ENCODE measurements around the gene TARS3. TPM values are rescaled to one million over a fixed set of nuclear protein-coding genes. Genes with fewer than 3 reads are reported as not detected.
"Not testable (repeated sequence)": the region's sequence is repeated elsewhere in the genome, so short reads cannot be mapped to it uniquely, and the experiment has no call there.

Gene TARS3
- total RNA-seq, 1 experiment from 2014 or later = 4.6 TPM

- no peaks in the 10 kb centered on the region for H4K20me1 ChIP-seq (ENCODE audit: insufficient read depth)
- no peaks in the 10 kb centered on the region for H3K27me3 ChIP-seq (ENCODE audit: insufficient read depth, low read depth)
- BruUV-seq (replicated peaks) = no TSS peak
- no peaks in the 10 kb centered on the region for H3K36me3 ChIP-seq (ENCODE audit: low read depth)
- peaks cover 17% of the 10 kb centered on the region; the same call in 1 of the 2 replicates for H3F3A ChIP-seq (ENCODE audit: insufficient read depth, low read depth)
- peaks cover 18% of the 10 kb centered on the region for H3K4me1 ChIP-seq (replicated peaks; ENCODE audit: insufficient read depth)
- H2AFZ ChIP-seq = no peak overlapping the region
- no peaks in the 10 kb centered on the region for H3K9me3 ChIP-seq (ENCODE audit: insufficient read depth, low read depth)
- no peak for DNase-seq
- POLR2A ChIA-PET (ENCODE audit: unreplicated experiment) = interaction anchor here (0.6 kb wide), 1 partner anchor 875 kb away, joined by 13 read pairs; no protein-coding TSS in a partner anchor
- CTCF ChIA-PET = no interaction called here
- no peak overlapping the region for H3K27ac ChIP-seq
- no peaks in the 10 kb centered on the region for H3K9me2 ChIP-seq (ENCODE audit: insufficient read depth)
- no peak overlapping the region for H3K4me2 ChIP-seq
- TF ChIP-seq CTCF (conservative IDR thresholded peaks at IDR 0.05) (no peak), EZH2 (IDR thresholded peaks at IDR 0.05; ENCODE audit: low read depth) (no peak)
- H3K4me3 ChIP-seq = no peak overlapping the region
- intact Hi-C loops (cut with micrococcal nuclease; ENCODE audit: unreplicated experiment) = no loop called here
- H3K79me2 ChIP-seq (ENCODE audit: low read depth) = no peaks in the 10 kb centered on the region
These were observed 90.9 kb downstream of the TARS3 start for GRCh38 chr15:101633356-101633755.

DNA sequence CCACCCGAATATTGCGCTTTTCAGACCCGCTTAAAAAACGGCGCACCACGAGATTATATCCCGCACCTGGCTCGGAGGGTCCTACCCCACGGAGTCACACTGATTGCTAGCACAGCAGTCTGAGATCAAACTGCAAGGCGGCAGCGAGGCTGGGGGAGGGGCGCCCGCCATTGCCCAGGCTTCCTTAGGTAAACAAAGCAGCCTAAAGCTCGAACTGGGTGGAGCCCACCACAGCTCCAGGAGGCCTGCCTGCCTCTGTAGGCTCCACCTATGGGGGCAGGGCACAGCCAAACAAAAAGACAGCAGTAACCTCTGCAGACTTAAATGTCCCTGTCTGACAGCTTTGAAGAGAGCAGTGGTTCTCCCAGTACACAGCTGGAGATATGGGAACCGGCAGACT is 97.5 kb downstream of the TARS3 start:
- BruUV-seq (replicated peaks); H3K9me2 ChIP-seq (ENCODE audit: insufficient read depth); H3K4me3 ChIP-seq; H3K36me3 ChIP-seq (ENCODE audit: low read depth); H4K20me1 ChIP-seq (ENCODE audit: insufficient read depth); H3K27me3 ChIP-seq (ENCODE audit: insufficient read depth, low read depth); H3F3A ChIP-seq (ENCODE audit: insufficient read depth, low read depth); H3K4me2 ChIP-seq; H2AFZ ChIP-seq; POLR2A ChIA-PET (ENCODE audit: unreplicated experiment); H3K79me2 ChIP-seq (ENCODE audit: low read depth); CTCF ChIA-PET; intact Hi-C loops (cut with micrococcal nuclease; ENCODE audit: unreplicated experiment); DNase-seq; H3K9me3 ChIP-seq (ENCODE audit: insufficient read depth, low read depth); H3K27ac ChIP-seq: not testable (repeated sequence)
- H3K4me1 ChIP-seq (replicated peaks; ENCODE audit: insufficient read depth) = peaks cover 13% of the 10 kb centered on the region; the same call in 1 of the 2 replicates

- no TSS peak for BruUV-seq (replicated peaks)
These were observed 98.3 kb downstream of the TARS3 start for GRCh38 chr15:101625980-101626379.

More at GRCh38 chr15:101625980-101626379, 98.3 kb downstream of the TARS3 start:
- no peak overlapping the region for H3K4me2 ChIP-seq
- peaks cover 13% of the 10 kb centered on the region; the same call in 1 of the 2 replicates for H3K4me1 ChIP-seq (replicated peaks; ENCODE audit: insufficient read depth)
- H3K9me3 ChIP-seq (ENCODE audit: insufficient read depth, low read depth) = no peaks in the 10 kb centered on the region
- no peaks in the 10 kb centered on the region for H3K79me2 ChIP-seq (ENCODE audit: low read depth)
- no peak overlapping the region for H3K4me3 ChIP-seq
- H3F3A ChIP-seq (ENCODE audit: insufficient read depth, low read depth) = no peaks in the 10 kb centered on the region
- intact Hi-C loops (cut with micrococcal nuclease; ENCODE audit: unreplicated experiment) = no loop called here
- DNase-seq = no peak
- H3K27ac ChIP-seq = no peak overlapping the region
- H2AFZ ChIP-seq = no peak overlapping the region
- TF ChIP-seq CTCF (conservative IDR thresholded peaks at IDR 0.05) (no peak), EZH2 (IDR thresholded peaks at IDR 0.05; ENCODE audit: low read depth) (no peak)
- H3K27me3 ChIP-seq (ENCODE audit: insufficient read depth, low read depth) = no peaks in the 10 kb centered on the region
- ChIA-PET CTCF (no interaction called here), POLR2A (ENCODE audit: unreplicated experiment) (no interaction called here)
- H3K36me3 ChIP-seq (ENCODE audit: low read depth) = no peaks in the 10 kb centered on the region
- H4K20me1 ChIP-seq (ENCODE audit: insufficient read depth) = no peaks in the 10 kb centered on the region
- no peaks in the 10 kb centered on the region for H3K9me2 ChIP-seq (ENCODE audit: insufficient read depth)
